ENCODE results near the gene DIS3L2.

DNA sequence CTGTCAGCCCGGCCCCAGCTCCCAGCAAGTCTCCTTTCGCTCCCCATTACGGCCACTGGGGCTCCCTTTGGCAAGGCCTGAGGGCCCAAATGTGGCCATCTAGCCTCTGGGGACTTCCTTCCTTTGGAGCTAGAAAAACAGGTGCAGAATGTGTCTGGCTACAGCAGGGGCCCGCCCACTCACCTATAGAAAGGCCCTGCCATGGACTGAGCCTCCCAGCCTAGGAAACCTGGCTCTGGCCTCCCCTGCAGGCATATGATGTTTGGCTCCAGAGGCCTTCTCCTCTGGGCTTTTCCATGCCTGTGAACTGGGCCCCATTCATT lies 361.8 kb downstream of the DIS3L2 start:
- TF ChIP-seq, protein P1, sequence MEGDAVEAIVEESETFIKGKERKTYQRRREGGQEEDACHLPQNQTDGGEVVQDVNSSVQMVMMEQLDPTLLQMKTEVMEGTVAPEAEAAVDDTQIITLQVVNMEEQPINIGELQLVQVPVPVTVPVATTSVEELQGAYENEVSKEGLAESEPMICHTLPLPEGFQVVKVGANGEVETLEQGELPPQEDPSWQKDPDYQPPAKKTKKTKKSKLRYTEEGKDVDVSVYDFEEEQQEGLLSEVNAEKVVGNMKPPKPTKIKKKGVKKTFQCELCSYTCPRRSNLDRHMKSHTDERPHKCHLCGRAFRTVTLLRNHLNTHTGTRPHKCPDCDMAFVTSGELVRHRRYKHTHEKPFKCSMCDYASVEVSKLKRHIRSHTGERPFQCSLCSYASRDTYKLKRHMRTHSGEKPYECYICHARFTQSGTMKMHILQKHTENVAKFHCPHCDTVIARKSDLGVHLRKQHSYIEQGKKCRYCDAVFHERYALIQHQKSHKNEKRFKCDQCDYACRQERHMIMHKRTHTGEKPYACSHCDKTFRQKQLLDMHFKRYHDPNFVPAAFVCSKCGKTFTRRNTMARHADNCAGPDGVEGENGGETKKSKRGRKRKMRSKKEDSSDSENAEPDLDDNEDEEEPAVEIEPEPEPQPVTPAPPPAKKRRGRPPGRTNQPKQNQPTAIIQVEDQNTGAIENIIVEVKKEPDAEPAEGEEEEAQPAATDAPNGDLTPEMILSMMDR (IDR thresholded peaks at IDR 0.05) = no peak
- TF ChIP-seq POLR2A (IDR thresholded peaks at IDR 0.05) = no peak

Measured in uterus (tissue), 2 donors.